ENCODE measurements around the gene ADAMTS16.

Gene ADAMTS16

GRCh38 chr5:5141625-5142525 lies 1.7 kb downstream of the ADAMTS16 start:
- TF ChIP-seq, protein P1, sequence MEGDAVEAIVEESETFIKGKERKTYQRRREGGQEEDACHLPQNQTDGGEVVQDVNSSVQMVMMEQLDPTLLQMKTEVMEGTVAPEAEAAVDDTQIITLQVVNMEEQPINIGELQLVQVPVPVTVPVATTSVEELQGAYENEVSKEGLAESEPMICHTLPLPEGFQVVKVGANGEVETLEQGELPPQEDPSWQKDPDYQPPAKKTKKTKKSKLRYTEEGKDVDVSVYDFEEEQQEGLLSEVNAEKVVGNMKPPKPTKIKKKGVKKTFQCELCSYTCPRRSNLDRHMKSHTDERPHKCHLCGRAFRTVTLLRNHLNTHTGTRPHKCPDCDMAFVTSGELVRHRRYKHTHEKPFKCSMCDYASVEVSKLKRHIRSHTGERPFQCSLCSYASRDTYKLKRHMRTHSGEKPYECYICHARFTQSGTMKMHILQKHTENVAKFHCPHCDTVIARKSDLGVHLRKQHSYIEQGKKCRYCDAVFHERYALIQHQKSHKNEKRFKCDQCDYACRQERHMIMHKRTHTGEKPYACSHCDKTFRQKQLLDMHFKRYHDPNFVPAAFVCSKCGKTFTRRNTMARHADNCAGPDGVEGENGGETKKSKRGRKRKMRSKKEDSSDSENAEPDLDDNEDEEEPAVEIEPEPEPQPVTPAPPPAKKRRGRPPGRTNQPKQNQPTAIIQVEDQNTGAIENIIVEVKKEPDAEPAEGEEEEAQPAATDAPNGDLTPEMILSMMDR (IDR thresholded peaks at IDR 0.05; ENCODE audit: low read depth, low read length): peak; percentile 61
- in situ Hi-C loops (cut with HindIII; ENCODE audit: low sequenced_read_pairs): no loop called here
- peak; percentile 73 for DNase-seq (ENCODE audit: low read depth, low spot score)
- no peak overlapping the region for H3K4me3 ChIP-seq (ENCODE audit: low read depth, low read length)

- DNase-seq (ENCODE audit: low read depth, low spot score): no peak
- TF ChIP-seq, protein P1 (IDR thresholded peaks at IDR 0.05; ENCODE audit: low read depth, low read length): no peak
- H3K4me3 ChIP-seq (ENCODE audit: low read depth, low read length): no peak overlapping the region
- in situ Hi-C loops (cut with HindIII; ENCODE audit: low sequenced_read_pairs): no loop called here
Observed at GRCh38 chr5:5144441-5144840, 4.3 kb downstream of the ADAMTS16 start.

- in situ Hi-C loops (cut with HindIII; ENCODE audit: low sequenced_read_pairs): no loop called here
- DNase-seq (ENCODE audit: low read depth, low spot score): peak; percentile 93
- peak overlapping the region; percentile 23 for H3K4me3 ChIP-seq (ENCODE audit: low read depth, low read length)
- TF ChIP-seq, protein P1 (IDR thresholded peaks at IDR 0.05; ENCODE audit: low read depth, low read length): no peak
Observed at GRCh38 chr5:5145651-5146529, 5.8 kb downstream of the ADAMTS16 start.

DNA sequence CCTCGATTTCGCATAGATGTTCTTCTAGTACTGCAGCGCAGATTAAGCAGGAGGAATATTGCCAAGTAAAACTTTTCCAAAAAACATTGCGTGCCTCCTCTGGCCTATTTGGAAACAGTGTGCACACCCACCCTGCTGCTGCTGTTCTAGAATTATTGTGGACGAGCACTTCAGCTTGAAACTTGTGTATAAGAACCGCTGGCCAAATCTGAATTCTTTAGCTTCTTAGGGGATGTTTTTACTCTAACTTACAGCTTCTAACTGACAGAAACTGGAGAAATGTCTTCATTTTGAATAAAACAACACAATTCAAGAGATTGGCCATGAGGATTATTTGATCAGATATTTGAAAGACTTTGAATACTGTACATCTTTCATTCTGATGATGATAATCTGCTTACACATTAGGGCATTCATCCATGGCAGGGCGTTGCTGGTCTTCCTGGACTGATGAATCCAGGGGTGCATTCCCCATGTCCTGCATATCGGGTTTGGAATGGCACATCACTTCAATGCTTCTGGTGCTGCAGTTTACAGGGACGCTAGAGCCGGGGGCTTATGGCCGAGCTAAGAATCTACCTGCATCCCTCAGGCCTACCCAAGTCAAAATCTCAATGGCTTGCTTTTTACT lies 6.5 kb downstream of the ADAMTS16 start:
- peak overlapping the region; percentile 23 for H3K4me3 ChIP-seq (ENCODE audit: low read depth, low read length)
- TF ChIP-seq, protein P1 (IDR thresholded peaks at IDR 0.05; ENCODE audit: low read depth, low read length): no peak
- peak; percentile 32 for DNase-seq (ENCODE audit: low read depth, low spot score)
- in situ Hi-C loops (cut with HindIII; ENCODE audit: low sequenced_read_pairs): no loop called here

GRCh38 chr5:5149154-5149553 lies 9.0 kb downstream of the ADAMTS16 start:
- no peak overlapping the region for H3K4me3 ChIP-seq (ENCODE audit: low read depth, low read length)
- no peak for DNase-seq (ENCODE audit: low read depth, low spot score)
- in situ Hi-C loops (cut with HindIII; ENCODE audit: low sequenced_read_pairs): no loop called here
- TF ChIP-seq, protein P1 (IDR thresholded peaks at IDR 0.05; ENCODE audit: low read depth, low read length): no peak

DNA sequence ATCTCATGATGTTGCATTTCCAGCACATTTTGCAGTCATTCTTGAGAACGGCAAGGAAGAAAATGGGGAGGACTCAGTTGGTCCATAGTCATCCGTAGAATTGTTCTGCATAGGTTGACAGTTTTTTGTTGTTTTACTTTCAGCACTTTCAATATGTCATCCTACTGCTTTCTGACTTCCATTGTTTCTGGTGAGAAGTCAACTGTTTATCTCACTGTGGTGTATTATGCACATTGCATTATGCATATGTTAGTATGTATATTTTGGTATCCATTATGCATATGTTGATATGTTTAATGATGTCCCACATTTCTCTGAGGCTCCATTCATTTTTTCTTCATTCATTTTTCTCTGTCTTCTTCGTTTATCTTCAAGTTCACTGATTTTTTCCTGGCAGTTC lies 10.5 kb downstream of the ADAMTS16 start:
- TF ChIP-seq, protein P1 (IDR thresholded peaks at IDR 0.05; ENCODE audit: low read depth, low read length): no peak
- no peak for DNase-seq (ENCODE audit: low read depth, low spot score)
- in situ Hi-C loops (cut with HindIII; ENCODE audit: low sequenced_read_pairs): no loop called here
- H3K4me3 ChIP-seq (ENCODE audit: low read depth, low read length): no peak overlapping the region
